Measurements from ENCODE around the gene PHKB.
"Not testable (repeated sequence)": the region's sequence is repeated elsewhere in the genome, so short reads cannot be mapped to it uniquely, and the experiment has no call there.

PHKB gene

DNA sequence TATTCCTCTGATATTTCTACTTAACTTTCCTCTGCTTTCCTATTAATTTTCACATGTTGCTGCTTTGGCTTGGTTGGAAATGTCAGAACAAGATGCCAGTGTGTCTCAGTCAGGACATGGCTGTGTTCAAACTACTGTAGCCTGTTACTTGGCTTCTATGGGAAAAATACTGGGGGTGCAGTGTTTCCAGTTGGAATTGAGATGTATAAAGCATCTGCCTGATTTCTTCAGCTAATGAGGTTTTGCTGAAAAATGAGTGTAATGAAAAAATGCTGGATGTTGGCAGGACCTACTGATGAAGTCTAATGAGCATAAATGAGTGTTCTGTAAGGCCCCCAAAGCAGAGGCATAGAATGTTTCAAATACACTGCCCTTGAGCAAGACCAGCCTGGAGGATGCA, 166.6 kb downstream of the PHKB start:
- DNase-seq, result no peak

DNA sequence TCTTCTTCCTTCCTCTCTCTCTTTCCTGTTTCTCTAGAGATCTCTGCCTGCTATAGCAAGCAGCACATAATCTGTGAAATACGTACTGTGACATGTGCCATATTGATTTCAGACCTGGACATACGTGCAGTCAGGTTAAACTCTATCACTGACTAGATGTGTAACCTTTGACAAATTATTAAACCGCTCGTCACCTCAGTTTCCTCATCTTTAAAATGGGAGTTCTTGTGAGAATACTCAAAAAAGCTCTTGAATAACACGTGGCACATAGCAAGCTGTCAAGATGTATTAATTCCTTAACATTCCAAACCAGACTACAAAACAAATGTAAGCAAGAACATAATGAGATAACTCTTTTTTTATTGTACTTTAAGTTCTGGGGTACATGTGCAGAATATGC, 170.0 kb downstream of the PHKB start:
- DNase-seq, result no peak

DNA sequence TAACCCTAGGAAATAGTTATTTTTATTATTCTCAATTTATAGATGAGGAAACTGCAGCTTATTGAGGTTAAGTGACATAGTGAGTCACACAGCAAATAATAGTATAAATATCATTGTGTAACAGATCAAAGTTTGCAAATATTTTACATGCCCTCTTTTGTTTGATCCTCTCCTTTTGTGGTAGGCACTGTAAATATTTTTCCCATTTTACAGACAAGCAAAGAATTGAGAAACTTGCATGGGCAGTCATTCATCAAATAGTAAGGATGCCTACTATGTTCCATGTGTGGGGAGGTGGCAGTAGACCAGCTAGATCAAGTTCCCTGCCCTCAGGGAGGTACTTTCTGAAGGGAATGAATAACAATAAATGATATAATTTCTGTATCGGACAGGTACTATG, 173.0 kb downstream of the PHKB start:
- no peak for DNase-seq

DNA sequence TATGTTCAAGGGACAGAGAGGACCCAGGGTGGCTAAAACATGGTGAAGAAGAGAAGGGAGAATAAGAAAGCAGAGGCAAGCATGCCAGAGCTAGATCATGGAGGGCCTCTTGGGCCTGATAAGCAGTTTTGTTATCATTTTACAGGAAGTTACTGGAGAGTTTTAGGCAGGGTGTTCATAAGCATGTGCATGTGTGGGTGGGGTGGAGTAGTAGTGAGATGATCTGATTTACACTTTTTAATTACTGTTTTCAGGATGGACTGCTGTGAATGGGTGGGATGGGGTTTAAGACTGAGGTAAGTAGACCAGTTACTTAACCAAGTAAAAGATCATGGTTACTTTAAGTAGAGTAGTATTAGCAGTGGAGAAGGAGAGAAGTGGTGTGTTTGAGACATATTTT, 173.6 kb downstream of the PHKB start:
- DNase-seq, result no peak

DNA sequence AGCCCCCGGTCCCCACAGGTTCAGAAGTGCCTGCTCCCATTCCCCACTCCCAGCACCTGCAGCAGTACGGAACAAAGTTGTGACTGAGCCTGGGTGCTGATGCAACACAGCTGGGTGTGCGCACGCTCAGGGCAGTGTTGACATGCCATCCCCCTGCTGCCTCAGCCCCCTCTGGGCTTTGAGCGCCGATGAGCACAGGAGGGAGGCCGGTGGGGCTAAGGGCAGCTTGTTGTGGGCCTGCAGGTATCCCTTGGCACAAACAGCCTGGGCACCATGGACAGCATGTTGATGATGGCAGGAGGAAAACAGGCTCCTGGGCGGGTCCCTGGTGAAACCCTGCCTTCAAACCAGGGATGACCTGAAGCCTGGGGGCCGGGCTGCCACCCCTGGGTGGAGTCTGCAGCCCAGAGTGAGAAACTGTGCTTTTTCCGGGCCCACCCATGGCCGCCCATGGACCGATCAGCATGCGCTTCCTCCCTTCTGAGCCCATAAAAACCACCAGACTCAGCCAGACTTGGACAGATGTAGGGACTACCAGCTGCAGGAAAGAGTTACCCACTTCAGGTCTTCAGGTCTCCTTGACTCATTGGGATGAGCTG, 175.5 kb downstream of the PHKB start:
- DNase-seq, result no peak

DNA sequence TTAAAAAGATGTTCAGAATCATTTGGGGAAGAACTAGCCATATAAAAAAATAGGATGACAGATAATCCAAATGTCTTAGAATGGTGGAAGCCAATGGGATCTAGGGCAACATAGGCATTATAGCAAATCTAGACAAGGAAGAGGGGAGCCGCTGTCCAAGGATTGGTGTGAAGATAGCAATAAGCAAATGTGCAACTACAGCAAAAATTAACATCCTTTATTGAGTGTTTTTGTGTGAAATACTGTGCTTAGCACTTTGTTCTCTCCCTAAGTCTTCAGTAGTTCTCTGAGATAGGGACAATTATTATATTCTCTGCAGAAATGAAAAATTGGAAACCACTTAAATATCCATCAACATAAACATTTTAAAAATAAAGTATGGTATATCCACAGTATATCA, 177.0 kb downstream of the PHKB start:
- DNase-seq, result no peak

DNA sequence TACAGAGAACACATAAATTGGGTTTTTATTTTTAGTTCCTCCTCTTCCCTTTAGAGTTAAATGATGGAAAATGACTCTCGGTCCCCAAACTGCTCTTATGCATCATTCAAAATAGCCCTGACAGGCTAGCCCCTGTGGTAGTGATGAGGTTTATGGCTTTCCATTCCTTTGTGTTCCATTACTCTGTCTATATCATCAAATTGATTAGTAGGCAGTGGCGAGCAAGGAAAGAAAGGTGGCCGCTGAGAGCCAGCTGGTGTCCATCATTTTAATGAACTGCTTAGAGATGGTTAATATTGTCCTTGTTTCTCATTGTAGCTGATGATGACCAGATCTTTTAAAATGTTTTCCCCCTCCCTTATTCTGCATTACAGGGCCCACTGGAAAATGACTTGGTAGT, 179.5 kb downstream of the PHKB start:
- no peak for DNase-seq

DNA sequence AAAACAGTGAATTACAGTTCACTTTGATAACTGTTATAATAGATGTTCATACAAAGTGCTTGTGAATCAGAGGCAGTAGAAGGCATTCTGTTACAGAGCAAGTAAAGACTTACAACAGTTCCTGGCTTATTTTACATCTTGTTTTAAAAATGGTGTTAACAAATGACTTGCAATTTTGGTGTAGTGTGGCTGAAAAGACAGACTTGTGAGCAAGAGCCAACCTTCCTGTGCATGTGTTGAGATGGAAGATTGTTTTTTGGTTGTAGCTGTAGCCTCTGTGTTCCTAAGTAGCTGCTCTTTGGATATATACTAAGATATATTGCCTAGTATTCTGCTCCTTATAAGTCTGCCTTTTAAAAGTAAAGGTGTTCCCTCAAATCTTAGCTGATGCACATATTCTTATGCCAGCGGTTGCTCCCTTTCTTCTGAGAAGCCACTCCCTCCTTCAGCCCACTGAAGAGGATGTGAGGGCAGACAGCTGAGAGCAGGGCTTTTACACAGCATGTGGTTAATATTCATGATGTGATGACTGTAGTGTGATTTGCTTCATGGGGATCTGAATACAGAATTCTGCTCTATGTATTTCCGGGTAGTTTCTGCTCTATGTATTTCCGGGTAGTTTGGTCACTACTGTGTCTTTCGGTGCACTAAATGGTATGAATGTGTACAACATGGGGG, 182.3 kb downstream of the PHKB start:
- peak; percentile 31 for DNase-seq

DNA sequence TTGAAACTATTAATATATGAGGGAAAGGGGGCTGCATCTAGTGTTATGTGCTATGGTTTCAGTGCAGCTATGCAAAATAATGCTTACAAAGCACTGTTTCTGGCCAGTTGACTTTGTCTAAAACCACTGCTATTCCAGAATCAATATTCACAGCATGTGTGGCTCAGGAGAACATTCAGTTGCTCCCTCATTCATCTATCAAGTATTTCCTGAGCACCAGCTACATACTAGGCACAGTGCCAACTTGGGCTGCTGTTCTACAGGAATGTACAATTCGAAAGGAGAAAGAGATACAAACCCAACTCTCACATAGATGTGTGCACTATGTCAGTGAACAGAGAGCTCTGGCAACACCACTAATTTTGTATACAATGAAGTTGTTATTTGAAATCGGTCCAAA, 183.0 kb downstream of the PHKB start:
- DNase-seq, result no peak

DNA sequence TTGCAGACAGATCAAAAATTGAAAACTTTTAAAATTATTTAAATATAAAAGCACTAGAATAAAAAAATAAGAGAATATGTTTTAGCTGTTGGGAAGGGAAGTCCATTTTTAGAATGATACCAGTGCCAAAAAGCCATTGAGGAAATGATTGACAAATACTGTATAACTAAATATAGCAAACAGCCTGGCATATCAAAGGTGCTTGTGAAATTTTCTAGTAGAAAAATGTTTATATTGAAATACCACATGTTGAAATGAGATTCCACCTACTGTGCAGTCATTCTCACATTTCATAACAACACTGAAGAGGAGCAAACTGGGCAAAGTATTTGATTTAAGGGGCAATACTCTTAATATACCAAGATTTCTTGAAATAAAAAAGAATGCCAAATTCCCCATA, 183.5 kb downstream of the PHKB start:
- DNase-seq, result no peak

DNA sequence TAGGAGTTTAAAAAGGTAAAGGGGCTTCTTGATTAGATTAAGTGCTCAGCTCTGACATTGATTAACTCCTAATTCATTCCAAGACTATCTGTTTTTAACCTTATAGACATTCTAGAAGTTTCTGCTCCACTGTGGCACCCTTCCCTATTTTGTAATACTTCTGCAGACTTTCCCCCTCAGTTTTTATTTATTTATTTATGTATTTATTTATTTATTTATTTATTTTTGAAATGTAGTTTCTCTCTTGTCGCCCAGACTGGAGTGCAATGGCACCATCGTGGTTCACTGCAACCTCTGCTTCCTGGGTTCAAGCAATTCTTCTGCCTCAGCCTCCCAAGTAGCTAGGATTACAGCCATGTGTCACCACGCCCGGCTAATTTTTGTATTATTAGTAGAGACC, 185.8 kb downstream of the PHKB start:
- DNase-seq, result no peak

DNA sequence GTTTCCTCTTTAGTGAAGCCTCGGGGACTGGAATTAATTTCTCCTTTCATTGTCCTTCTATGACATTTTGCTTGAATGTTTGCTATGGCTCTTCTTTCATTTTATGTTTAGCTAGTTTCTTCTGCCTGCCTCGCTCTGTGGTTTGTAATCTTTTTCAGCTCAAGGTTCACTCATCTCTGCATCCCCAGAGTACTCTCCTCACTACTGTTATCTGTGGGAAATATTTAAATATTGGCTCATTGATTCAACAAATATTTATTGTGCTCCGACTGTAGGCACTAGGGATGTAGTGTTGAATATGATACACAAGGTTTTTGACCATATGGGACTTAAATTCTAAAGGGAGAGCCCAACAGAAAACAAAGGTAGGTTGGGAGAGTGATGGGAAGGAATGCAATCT, 195.9 kb downstream of the PHKB start:
- DNase-seq, result no peak

DNA sequence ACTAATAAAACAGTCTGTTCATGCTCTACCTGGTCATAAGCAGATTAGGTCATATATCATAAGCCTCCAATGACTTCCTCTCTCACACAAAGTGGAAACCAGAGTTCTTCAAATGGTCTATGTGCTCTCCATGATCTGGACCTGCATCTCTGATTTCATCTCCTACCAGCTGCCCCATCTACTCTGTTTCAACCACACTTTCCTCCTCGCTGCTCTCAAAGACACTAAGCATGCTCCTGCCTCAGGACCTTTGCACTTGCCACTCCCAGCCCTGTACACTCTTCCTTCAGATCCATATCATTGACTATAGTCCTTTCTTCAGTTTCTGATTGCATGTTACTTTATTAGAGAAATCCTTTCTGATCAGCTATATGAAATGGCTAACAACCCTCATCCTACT, 196.8 kb downstream of the PHKB start:
- DNase-seq, result no peak

DNA sequence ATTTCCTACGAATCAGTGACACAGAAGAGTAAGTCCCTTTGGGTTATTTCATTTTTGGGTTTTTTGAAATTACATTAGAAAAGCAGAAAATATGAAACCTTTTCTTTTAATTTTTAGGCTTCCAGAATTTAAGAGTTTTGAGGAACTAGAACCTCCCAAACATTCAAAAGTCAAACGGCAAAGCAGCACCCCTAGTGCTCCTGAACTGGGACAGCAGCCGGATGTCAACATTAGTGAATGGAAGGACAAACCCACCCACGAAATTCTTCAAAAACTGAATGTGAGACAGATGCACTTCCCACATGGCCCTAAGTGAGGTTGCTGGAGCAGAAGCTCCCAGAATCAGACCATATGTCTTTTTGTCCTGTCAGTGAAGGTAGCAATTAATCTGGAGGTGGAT, 199.4 kb downstream of the PHKB start:
- no peak for DNase-seq

DNA sequence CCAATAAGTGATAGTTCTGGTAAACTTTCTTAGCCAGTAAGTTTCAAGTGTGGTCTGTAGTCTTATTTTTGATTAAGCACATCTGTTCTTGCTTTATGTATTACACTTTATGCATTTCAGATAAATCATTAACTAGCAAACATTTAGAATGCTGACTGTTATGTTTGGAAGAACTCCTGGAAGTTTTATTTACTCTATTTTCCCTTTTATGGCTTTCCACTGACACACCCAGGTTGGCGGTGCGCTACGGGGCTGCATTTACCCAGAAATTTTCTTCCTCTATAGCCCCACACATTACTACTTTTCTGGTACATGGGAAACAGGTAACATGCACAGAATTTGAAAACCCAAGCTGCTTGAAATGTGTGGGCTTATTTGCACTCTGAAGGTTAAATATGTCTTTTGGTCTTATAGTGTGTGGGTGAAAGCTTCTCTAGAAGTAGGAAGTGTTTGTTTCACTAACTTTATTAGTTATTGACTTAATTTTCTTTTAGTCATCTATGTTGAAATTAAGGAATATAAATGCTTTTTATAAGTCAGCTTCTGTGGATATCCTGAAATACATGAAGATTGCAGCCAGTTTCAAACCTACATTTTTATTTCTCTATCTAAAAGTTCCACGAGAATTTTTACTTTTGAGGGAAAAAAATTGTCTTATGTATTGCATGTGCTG, 203.7 kb downstream of the PHKB start:
- DNase-seq, result no peak

DNA sequence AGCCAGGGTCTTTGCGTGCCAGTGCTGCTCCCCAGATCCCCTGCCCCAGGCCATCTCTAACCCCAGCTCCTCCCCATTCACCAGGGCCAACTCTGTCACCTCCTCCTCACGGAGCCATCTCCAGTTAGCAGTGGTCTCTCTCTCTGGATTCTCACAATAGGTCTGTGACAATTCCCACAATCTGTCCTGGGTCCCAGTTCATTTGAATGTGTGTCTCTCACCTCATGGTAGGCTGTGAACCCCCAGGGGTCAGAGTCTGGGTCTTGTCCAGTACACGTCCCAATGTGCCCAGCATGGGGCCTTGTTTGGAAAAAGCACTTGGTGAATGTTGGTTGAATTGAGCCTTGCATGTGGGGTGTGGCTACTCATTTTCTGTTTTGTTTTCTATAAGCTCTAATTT, 205.3 kb downstream of the PHKB start:
- no peak for DNase-seq

DNA sequence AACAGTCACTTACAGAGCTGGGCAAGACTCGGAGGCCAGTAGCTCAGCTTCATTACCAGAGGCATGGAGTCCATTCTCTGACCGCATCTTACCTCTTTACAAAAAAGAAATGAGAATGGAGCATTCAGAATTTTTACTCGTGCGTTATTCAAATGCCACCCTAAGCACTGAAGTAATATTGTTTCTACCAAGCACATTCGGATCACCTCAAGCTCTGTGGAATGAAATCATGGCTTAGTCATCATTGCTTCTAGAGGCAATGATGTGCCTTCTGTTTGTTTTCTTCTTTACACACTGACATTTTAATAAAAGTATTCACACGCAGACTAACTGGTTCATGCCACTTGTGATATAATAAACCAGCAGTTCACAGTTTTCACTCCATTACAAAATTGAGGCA, 206.8 kb downstream of the PHKB start:
- DNase-seq, result no peak

DNA sequence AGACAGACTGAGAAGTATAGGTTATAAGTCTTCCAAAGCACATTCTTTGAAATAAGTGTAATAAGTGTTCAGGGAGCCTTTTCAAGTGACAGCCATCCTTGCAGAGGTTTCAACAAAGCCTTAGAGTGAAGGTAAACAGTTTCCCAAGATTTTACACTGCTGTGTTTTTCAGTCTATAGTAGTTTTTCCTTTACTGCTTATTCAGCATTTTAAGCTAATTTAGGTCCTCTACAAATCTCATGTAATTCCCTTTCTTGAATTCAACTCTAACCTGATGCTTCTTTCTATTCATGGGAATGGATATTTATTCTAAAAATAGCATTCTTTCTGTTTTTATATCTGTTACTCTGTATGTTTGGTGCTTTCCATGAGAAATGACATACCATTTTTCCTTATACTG, 211.3 kb downstream of the PHKB start:
- no peak for DNase-seq

DNA sequence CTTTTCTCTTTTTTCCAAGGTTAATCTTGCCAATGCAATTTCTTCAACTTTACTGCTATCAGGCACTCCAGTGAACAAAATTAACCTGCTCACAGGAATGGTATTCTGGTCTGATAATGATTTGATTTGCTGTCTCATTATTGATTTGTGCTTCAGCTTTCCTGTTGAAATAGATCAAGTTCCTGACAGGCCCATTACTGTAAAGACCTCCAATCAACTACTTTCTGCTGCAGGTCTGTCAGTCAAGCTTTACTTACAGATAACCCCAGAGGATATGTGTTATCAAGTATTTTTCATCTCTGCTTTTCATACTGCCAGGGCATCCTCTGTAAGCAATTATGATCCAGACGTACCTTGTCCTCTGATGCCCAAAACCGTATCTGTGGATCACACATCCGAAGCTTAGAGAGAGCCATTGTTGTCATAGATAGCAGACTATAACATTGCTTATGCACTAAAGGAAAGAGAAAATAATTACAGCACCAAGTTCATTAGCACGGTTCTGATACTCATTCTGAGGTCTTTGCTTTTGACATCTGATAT, 215.6 kb downstream of the PHKB start:
- DNase-seq, result no peak

DNA sequence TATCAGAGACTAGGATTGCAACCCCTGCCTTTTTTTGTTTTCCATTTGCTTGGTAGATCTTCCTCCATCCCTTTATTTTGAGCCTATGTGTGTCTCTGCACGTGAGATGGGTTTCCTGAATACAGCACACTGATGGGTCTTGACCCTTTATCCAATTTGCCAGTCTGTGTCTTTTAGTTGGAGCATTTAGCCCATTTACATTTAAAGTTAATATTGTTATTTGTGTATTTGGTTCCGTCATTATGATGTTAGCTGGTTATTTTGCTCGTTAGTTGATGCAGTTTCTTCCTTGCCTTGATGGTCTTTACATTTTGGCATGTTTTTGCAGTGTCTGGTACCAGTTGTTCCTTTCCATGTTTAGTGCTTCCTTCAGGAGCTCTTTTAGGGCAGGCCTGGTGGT, 220.4 kb downstream of the PHKB start:
- DNase-seq, result not testable (repeated sequence)

DNA sequence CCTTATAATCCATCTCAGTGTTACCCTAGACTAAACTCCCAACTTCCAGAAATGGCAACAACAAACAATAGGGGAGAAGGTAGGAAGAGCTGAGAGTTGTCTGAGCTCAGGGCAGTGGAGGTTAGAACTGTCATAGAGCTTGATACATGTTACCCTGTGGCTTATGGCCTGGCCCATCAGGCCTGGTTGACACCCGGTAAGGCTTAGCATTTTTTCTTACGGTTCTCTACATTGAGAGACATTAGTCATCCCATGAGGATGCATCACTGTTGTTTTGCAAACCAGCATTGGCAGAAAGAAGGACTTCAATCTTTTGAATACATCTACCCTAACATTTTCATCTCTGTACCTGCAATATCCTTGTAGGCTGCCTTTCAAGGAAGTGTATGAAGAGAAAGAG, 226.6 kb downstream of the PHKB start:
- no peak for DNase-seq

DNA sequence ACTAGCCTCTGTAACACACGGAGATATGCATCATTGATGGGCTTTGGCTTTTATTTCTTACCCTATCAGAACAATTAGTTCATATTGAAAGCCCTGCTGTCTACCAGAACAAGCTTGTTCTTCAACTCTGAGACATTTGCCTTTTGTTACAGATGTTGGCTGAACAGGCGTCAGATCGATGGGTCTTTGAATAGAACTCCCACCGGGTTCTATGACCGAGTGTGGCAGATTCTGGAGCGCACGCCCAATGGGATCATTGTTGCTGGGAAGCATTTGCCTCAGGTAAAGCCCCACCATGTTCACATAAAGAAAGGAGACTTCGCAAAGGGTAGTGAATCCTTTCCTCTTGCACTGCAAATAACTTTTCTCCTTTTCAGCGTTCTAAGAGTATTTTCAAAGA, 232.1 kb downstream of the PHKB start:
- DNase-seq, result no peak

DNA sequence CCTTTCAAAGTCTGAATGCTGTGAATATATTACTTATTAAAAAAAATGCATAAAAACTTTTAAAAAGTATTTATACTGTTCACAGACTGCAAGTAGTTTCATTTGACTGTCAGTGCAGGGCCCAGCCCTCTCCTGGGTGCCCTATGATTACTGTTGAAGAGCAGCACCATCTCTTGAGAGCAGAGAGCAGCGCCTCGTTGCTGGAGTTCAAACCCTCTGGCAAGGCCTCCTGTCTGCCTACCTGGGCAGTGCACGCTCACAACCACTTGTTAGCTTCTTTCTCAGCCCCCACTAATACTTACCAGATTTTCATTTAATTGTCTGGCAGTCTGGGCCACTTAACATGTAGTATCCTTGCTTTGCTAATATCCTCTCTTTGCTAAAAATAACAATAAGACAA, 233.4 kb downstream of the PHKB start:
- no peak for DNase-seq

DNA sequence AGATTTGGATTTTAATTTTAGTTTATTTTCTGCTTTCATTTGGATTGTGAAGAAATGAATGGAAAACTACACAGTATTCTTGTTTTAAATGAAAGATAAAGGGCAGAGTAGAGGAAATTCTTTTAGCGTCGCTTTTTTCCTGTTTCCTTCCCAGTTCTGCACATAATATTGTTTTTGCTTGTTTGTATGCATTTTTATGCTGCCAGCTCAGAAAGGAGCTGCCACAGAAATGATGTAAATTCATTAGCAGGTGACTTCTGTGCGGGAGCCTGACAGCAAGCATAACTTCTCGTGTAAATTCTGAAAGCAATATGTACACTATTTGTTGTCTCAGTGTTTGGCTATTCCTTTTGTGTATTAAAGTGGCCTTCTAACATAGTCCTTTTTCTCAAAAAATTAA, 234.6 kb downstream of the PHKB start:
- DNase-seq, result no peak

DNA sequence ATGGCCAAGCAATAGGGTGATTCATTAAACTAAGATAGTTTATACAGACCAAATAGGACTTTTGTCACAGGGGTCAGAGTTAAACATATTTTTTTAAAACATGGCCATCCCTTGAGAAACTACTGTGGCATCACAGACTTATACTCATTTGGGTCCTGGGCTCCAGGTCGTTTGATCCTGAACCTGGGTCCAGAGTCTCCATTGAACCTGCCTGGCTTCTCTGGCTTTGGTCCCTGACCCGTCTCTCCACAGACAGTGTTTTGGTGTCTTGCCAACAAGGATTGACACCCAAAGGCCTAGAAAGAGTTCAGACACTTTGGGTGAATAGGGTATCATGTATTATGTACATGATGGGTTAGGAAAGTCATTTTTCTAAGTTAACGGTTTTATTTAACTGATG, 236.7 kb downstream of the PHKB start:
- no peak for DNase-seq
